HL-60 (cell line): ENCODE data around the gene LIN9.
"Not testable (repeated sequence)": the region's sequence is repeated elsewhere in the genome, so short reads cannot be mapped to it uniquely, and the experiment has no call there.

ENCODE experiments used
- DNase-seq, 2 experiments: peaks; one replicate each; pipeline ENCODE4 v3.0.0-alpha.2; 2010 to 2020; ENCODE audit warnings: low read depth in 1 of 2, low spot score in 1 of 2
- H3K27ac ChIP-seq: fragments of 250-450 bp; sonication (Bioruptor Pico); replicated peaks from 2 replicates; pipeline ENCODE4 v1.5.1; 2020; ENCODE audit warnings: mild to moderate bottlenecking, moderate library complexity
- H3K27me3 ChIP-seq: fragments of 250-450 bp; sonication (Bioruptor Pico); 2 replicates; pipeline ENCODE4 v1.5.1; 2021; ENCODE audit warnings: mild to moderate bottlenecking, moderate library complexity; ENCODE audit not compliant: insufficient read depth, poor library complexity, severe bottlenecking
- H3K4me3 ChIP-seq: replicated peaks from 2 replicates; pipeline ENCODE4 v1.5.1; 2011; ENCODE audit warnings: mild to moderate bottlenecking, control low read depth, low read length; ENCODE audit not compliant: insufficient read depth
- GABPA ChIP-seq: IDR thresholded peaks from 2 replicates; pipeline ENCODE4 v1.6.1; 2012; ENCODE audit warnings: low read depth
- POLR2AphosphoS5 ChIP-seq: IDR thresholded peaks from 2 replicates; pipeline ENCODE4 v1.6.1; 2012; ENCODE audit warnings: low read depth
- SPI1 ChIP-seq: IDR thresholded peaks from 2 replicates; pipeline ENCODE4 v1.6.1; 2012; ENCODE audit warnings: low read depth, mild to moderate bottlenecking, borderline replicate concordance
- TF ChIP-seq, protein P1 (sequence below): IDR thresholded peaks from one replicate; pipeline ENCODE4 v1.5.1; 2011; ENCODE audit warnings: low read length, control low read depth, inconsistent platforms; ENCODE audit not compliant: insufficient read depth
- TF ChIP-seq, protein P2 (sequence below): IDR thresholded peaks from 2 replicates; pipeline ENCODE4 v1.6.1; 2012; ENCODE audit warnings: low read depth; ENCODE audit not compliant: insufficient replicate concordance

The LIN9 gene

DNA sequence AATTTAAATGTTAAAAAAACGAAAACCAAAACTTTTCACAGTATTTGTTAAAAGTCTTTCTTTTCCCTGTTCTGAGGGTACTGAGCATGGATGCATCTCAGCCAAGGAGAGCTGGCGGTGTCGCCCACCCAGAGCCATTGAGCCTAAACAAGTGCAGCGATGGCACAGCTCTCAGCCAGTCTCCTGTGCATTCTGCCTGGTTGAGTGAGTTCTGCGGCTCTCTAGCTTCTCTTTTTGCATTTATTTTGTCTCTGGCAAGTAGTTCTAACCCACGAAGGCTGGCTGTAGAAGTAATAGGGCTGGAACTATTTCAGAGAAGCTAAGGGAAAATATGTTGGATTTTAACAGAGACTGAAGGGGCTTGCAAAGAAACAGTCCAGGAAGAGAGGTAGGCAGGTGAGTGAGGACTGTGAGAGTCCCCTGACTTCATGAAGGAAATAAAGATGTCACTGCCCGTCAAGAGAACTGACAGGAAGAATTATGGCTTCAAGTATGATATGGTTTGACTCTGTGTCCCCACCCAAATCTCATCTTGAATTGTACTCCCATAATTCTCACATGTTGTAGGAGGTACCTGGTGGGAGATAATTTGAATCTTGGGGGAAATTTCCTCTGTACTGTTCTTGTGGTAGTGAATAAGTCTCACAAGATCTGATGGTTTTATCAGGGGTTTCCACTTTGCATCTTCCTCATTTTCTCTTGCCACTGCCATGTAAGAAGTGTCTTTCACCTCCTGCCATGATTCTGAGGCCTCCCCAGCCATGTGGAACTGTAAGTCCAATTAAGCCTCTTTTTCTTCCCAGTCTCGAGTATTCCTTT lies 35.7 kb upstream of the LIN9 start:
- Histone ChIP-seq H3K27me3 (no peaks in the 10 kb centered on the region), H3K27ac (no peak overlapping the region), H3K4me3 (no peak overlapping the region)
- DNase-seq: no peak
- no peak for TF ChIP-seq POLR2AphosphoS5
- TF ChIP-seq, protein P1, sequence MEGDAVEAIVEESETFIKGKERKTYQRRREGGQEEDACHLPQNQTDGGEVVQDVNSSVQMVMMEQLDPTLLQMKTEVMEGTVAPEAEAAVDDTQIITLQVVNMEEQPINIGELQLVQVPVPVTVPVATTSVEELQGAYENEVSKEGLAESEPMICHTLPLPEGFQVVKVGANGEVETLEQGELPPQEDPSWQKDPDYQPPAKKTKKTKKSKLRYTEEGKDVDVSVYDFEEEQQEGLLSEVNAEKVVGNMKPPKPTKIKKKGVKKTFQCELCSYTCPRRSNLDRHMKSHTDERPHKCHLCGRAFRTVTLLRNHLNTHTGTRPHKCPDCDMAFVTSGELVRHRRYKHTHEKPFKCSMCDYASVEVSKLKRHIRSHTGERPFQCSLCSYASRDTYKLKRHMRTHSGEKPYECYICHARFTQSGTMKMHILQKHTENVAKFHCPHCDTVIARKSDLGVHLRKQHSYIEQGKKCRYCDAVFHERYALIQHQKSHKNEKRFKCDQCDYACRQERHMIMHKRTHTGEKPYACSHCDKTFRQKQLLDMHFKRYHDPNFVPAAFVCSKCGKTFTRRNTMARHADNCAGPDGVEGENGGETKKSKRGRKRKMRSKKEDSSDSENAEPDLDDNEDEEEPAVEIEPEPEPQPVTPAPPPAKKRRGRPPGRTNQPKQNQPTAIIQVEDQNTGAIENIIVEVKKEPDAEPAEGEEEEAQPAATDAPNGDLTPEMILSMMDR: no peak
- TF ChIP-seq GABPA: no peak
- TF ChIP-seq, protein P2, sequence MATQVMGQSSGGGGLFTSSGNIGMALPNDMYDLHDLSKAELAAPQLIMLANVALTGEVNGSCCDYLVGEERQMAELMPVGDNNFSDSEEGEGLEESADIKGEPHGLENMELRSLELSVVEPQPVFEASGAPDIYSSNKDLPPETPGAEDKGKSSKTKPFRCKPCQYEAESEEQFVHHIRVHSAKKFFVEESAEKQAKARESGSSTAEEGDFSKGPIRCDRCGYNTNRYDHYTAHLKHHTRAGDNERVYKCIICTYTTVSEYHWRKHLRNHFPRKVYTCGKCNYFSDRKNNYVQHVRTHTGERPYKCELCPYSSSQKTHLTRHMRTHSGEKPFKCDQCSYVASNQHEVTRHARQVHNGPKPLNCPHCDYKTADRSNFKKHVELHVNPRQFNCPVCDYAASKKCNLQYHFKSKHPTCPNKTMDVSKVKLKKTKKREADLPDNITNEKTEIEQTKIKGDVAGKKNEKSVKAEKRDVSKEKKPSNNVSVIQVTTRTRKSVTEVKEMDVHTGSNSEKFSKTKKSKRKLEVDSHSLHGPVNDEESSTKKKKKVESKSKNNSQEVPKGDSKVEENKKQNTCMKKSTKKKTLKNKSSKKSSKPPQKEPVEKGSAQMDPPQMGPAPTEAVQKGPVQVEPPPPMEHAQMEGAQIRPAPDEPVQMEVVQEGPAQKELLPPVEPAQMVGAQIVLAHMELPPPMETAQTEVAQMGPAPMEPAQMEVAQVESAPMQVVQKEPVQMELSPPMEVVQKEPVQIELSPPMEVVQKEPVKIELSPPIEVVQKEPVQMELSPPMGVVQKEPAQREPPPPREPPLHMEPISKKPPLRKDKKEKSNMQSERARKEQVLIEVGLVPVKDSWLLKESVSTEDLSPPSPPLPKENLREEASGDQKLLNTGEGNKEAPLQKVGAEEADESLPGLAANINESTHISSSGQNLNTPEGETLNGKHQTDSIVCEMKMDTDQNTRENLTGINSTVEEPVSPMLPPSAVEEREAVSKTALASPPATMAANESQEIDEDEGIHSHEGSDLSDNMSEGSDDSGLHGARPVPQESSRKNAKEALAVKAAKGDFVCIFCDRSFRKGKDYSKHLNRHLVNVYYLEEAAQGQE: no peak
- TF ChIP-seq SPI1: no peak

DNA sequence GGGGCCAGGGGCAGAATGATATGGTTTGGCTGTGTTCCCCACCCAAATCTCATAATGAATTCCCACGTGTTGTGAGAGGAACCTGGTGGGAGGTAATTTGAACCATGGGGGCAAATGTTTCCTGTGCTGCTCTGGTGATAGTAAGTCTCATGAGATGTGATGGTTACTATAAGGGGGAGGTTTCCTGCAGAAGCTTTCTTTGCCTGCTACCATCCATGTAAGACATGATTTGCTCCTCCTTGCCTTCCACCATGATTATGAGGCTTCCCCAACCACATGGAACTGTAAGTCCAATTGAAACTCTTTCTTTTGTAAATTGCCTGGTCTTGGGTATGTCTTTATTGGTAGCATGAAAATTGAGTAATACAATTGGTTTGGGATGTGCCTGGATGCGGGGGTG lies 33.7 kb upstream of the LIN9 start:
- TF ChIP-seq, protein P1: no peak
- TF ChIP-seq GABPA (no peak), POLR2AphosphoS5 (no peak), SPI1 (no peak)
- TF ChIP-seq, protein P2: no peak
- Histone ChIP-seq H3K27ac (no peak overlapping the region), H3K4me3 (no peak overlapping the region), H3K27me3 (no peaks in the 10 kb centered on the region)
- DNase-seq: no peak

DNA sequence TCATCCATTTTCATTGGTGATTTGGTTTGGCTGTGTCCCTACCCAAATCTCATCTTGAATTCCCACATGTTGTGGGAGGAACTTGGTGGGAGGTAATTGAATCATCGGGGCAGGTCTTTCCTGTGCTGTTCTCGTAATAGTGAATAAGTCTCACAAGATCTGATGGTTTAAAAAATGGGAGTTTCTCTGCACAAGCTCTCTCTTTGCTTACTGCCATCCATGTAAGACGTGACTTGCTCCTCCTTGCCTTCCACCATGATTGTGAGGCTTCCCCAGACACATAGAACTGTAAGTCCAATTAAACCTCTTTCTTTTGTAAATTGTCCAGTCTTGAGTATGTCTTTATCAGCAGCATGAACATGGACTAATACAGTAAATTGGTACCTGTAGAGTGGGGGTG lies 31.1 kb upstream of the LIN9 start:
- H3K27ac ChIP-seq, H3K4me3 ChIP-seq, DNase-seq, H3K27me3 ChIP-seq: not testable (repeated sequence)

DNA sequence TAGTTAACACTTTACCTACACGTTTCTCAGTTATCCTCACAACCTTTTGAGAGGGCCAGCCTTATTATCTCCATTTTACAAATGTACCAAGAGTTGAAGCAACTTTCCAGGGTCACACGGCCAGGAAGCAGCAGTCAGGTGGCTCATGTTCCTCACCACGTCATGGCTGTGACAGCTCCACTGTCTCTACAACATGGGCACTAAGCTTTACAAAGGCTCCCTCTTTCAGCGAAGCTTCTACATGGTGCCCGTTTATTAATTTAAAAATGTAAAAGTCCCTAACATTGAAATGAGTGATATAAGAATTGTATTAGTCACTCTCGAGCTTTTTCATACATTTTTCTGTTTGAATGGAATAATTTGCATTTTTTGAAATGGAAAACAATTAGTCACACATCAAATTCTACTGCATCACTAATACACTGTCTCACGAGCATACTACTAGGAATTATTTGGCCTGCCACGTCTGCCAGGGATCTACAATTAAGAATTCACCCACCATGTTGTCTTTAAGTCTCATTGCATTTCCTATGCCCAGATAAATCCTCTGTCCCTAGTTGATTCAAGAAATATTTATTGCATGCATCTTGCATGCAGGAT lies 28.4 kb upstream of the LIN9 start:
- Histone ChIP-seq H3K27me3 (no peaks in the 10 kb centered on the region), H3K4me3 (no peak overlapping the region), H3K27ac (no peak overlapping the region)
- no peak for DNase-seq
- TF ChIP-seq, protein P1: no peak
- TF ChIP-seq, protein P2: no peak
- TF ChIP-seq POLR2AphosphoS5: no peak
- TF ChIP-seq GABPA: no peak
- no peak for TF ChIP-seq SPI1
